OCI-LY1 (cell line): ENCODE measurements around the gene APOBEC4.

ENCODE experiments used
- H2AFZ ChIP-seq: fragments of 200-600 bp; sonication (generic), shearing (Covaris generic); 2 replicates; pipeline ENCODE4 v1.6.0; 2014; ENCODE audit warnings: antibody characterized with exemption, mild to moderate bottlenecking, low read length
- H3F3A ChIP-seq: fragments of 200-600 bp; sonication (generic), shearing (Covaris generic); 2 replicates; pipeline ENCODE4 v1.6.0; 2014; ENCODE audit warnings: mild to moderate bottlenecking, antibody characterized with exemption, low read length, moderate library complexity; ENCODE audit not compliant: insufficient read depth
- H3K27ac ChIP-seq: fragments of 200-600 bp; sonication (generic); 2 replicates; pipeline ENCODE4 v1.5.1; 2014; ENCODE audit warnings: low read length, mixed run types, mild to moderate bottlenecking, low read depth; ENCODE audit not compliant: poor library complexity, severe bottlenecking
- H3K27me3 ChIP-seq: fragments of 200-600 bp; sonication (generic); 2 replicates; pipeline ENCODE4 v1.6.0; 2014; ENCODE audit warnings: antibody characterized with exemption, mild to moderate bottlenecking, low read length, moderate library complexity; ENCODE audit not compliant: insufficient read depth
- H3K36me3 ChIP-seq: fragments of 200-600 bp; sonication (generic); 2 replicates; pipeline ENCODE4 v1.6.1; 2014; ENCODE audit warnings: mild to moderate bottlenecking, antibody characterized with exemption, low read length, moderate library complexity, mixed read lengths; ENCODE audit not compliant: insufficient read depth
- H3K4me1 ChIP-seq: fragments of 200-600 bp; sonication (generic); 2 replicates; pipeline ENCODE4 v1.5.1; 2014; ENCODE audit warnings: mild to moderate bottlenecking, low read length, moderate library complexity; ENCODE audit not compliant: insufficient read depth, severe bottlenecking
- H3K4me2 ChIP-seq: fragments of 200-600 bp; sonication (generic), shearing (Covaris generic); 2 replicates; pipeline ENCODE4 v1.6.1; 2014; ENCODE audit warnings: low read length
- H3K4me3 ChIP-seq: fragments of 200-600 bp; sonication (generic); 2 replicates; pipeline ENCODE4 v1.5.1; 2014; ENCODE audit warnings: low read length, low read depth, mild to moderate bottlenecking, mixed read lengths; ENCODE audit not compliant: poor library complexity, severe bottlenecking
- H3K79me2 ChIP-seq: fragments of 200-600 bp; shearing (Covaris generic); 2 replicates; pipeline ENCODE4 v1.6.1; 2016; ENCODE audit warnings: mixed run types, low read length, mixed read lengths; ENCODE audit not compliant: insufficient read depth
- H3K9ac ChIP-seq: fragments of 200-600 bp; sonication (generic), shearing (Covaris generic); 2 replicates; pipeline ENCODE4 v1.6.1; 2014; ENCODE audit warnings: mild to moderate bottlenecking, low read length, mixed read lengths
- H3K9me2 ChIP-seq: fragments of 200-600 bp; sonication (generic), shearing (Covaris generic); 2 replicates; pipeline ENCODE4 v1.6.1; 2014; ENCODE audit warnings: low read depth, mild to moderate bottlenecking, low read length, mixed read lengths
- H3K9me3 ChIP-seq: fragments of 200-600 bp; shearing (Covaris generic); 2 replicates; pipeline ENCODE4 v1.6.1; 2014; ENCODE audit warnings: low read length, mixed read lengths
- H4K20me1 ChIP-seq: fragments of 200-600 bp; sonication (generic), shearing (Covaris generic); 2 replicates; pipeline ENCODE4 v1.6.0; 2016; ENCODE audit warnings: mild to moderate bottlenecking, low read length; ENCODE audit not compliant: insufficient read depth
- EZH2 ChIP-seq: fragments of 200-600 bp; sonication (generic), shearing (Covaris generic); IDR thresholded peaks from 2 replicates; pipeline ENCODE4 v1.8.0; 2017; ENCODE audit warnings: borderline replicate concordance, mixed run types, mild to moderate bottlenecking, antibody characterized with exemption, low read length, moderate library complexity, mixed read lengths
- TF ChIP-seq, protein P1 (sequence below): fragments of 200-600 bp; sonication (generic), shearing (Covaris generic); IDR thresholded peaks from 2 replicates; pipeline ENCODE4 v1.5.1; 2017; ENCODE audit warnings: mild to moderate bottlenecking, antibody characterized with exemption, low read length, moderate library complexity, mixed read lengths

The APOBEC4 gene

DNA sequence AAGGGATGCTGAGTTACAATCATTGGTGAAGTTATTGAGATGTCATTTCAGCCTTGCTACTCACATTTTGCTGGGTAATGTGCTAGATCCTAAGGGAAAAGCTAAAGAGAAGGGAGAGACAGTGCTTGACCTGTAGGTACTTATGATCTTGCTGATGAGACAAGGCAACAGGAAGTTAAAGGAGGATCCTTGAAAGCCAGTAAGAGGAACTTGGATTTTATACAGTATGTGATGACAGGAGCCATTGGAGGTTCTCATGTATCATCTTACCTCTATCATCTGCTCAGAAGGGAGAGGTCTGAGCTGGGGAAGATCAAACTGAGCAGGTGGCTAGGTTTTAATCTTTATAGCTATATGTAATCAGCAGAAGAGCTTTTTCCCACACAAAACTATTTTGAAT is 6.3 kb downstream of the APOBEC4 start:
- Histone ChIP-seq H3F3A (no peaks in the 10 kb centered on the region; the same call in 1 of the 2 replicates), H2AFZ (no peak overlapping the region), H3K9me2 (no peaks in the 10 kb centered on the region), H4K20me1 (no peaks in the 10 kb centered on the region), H3K4me1 (no peaks in the 10 kb centered on the region), H3K27ac (no peak overlapping the region), H3K4me2 (no peak overlapping the region), H3K4me3 (no peak overlapping the region), H3K9ac (no peak overlapping the region), H3K36me3 (no peaks in the 10 kb centered on the region), H3K27me3 (no peaks in the 10 kb centered on the region), H3K79me2 (no peaks in the 10 kb centered on the region), H3K9me3 (no peaks in the 10 kb centered on the region)
- no peak for TF ChIP-seq EZH2
- TF ChIP-seq, protein P1, sequence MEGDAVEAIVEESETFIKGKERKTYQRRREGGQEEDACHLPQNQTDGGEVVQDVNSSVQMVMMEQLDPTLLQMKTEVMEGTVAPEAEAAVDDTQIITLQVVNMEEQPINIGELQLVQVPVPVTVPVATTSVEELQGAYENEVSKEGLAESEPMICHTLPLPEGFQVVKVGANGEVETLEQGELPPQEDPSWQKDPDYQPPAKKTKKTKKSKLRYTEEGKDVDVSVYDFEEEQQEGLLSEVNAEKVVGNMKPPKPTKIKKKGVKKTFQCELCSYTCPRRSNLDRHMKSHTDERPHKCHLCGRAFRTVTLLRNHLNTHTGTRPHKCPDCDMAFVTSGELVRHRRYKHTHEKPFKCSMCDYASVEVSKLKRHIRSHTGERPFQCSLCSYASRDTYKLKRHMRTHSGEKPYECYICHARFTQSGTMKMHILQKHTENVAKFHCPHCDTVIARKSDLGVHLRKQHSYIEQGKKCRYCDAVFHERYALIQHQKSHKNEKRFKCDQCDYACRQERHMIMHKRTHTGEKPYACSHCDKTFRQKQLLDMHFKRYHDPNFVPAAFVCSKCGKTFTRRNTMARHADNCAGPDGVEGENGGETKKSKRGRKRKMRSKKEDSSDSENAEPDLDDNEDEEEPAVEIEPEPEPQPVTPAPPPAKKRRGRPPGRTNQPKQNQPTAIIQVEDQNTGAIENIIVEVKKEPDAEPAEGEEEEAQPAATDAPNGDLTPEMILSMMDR: no peak

DNA sequence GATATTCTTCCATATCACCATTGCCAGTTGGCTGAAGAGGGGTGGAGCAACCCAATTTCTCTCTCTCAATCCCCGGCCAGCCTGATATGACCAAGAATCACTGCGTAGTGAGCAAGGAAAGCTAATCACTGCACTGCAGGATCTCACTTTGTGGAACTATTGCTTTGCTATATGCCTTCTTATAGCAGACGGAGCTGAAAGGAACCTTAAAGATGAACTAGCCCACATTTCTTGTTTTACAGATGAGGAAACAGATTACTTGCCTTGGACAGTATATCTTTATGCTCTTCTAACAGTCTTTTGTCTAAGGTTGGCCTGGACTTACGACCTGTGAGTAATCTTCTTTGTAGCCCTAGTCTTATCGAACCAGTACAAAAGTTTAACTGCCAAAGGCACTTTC is 7.6 kb downstream of the APOBEC4 start:
- no peaks in the 10 kb centered on the region for H4K20me1 ChIP-seq
- H3K4me1 ChIP-seq: no peaks in the 10 kb centered on the region
- no peaks in the 10 kb centered on the region for H3K27me3 ChIP-seq
- H3F3A ChIP-seq: no peaks in the 10 kb centered on the region
- no peak overlapping the region for H3K4me2 ChIP-seq
- no peak overlapping the region for H2AFZ ChIP-seq
- H3K79me2 ChIP-seq: no peaks in the 10 kb centered on the region
- H3K9ac ChIP-seq: no peak overlapping the region
- no peaks in the 10 kb centered on the region for H3K9me3 ChIP-seq
- no peaks in the 10 kb centered on the region for H3K36me3 ChIP-seq
- no peak overlapping the region for H3K4me3 ChIP-seq
- H3K27ac ChIP-seq: no peak overlapping the region
- TF ChIP-seq, protein P1: no peak
- no peak for TF ChIP-seq EZH2
- no peaks in the 10 kb centered on the region for H3K9me2 ChIP-seq

DNA sequence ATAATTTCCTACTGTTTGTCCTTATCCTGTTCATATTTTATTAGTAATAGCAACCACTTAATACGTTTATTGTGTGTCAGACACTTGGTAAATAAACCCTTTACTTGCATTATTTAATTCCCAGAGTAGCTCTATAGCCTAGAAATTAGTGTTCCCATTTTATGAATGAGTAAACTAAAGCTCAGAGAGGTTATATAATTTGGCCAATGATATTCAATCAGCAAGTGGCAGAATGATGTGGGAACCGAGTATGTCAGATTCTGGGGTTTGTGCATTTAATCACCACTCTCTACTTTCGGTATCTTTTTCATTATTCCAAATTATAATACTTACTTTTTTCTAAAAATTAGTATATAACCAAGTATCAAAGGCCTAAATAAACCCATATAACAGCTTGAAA is 10.9 kb downstream of the APOBEC4 start:
- H3K4me1 ChIP-seq: no peaks in the 10 kb centered on the region
- H3K27me3 ChIP-seq: no peaks in the 10 kb centered on the region
- H3K9me2 ChIP-seq: no peaks in the 10 kb centered on the region
- TF ChIP-seq EZH2: no peak
- H4K20me1 ChIP-seq: no peaks in the 10 kb centered on the region
- no peaks in the 10 kb centered on the region for H3F3A ChIP-seq
- H3K4me2 ChIP-seq: no peak overlapping the region
- H2AFZ ChIP-seq: no peak overlapping the region
- H3K79me2 ChIP-seq: no peaks in the 10 kb centered on the region
- no peak overlapping the region for H3K9ac ChIP-seq
- H3K4me3 ChIP-seq: no peak overlapping the region
- H3K27ac ChIP-seq: no peak overlapping the region
- H3K9me3 ChIP-seq: no peaks in the 10 kb centered on the region
- no peaks in the 10 kb centered on the region for H3K36me3 ChIP-seq

DNA sequence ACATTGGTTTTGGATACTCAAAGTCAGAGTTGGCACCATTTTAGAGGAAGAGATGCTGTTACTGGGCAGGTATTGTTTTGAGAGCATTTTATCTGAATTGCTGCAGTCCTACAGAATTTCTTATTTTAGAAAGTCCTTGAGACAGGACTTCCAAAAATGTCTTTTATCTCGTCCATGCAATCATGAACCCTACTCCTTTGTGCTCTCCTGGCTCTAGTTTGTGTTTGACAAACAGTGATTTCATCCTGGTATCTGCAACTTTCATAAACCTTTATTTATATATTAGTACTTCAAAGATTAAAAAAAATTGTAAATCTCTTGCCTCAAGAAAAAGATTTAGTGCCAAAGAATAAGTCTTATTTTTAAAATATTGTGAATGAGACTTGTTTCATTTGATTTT is 12.9 kb downstream of the APOBEC4 start:
- Histone ChIP-seq H3K4me3 (no peak overlapping the region), H2AFZ (no peak overlapping the region), H3K9me3 (no peaks in the 10 kb centered on the region), H3K9ac (no peak overlapping the region), H3K36me3 (no peaks in the 10 kb centered on the region), H3K79me2 (no peaks in the 10 kb centered on the region; the same call in 1 of the 2 replicates), H3K4me2 (no peak overlapping the region), H3K4me1 (peaks cover 6% of the 10 kb centered on the region), H3K27me3 (no peaks in the 10 kb centered on the region), H3K27ac (no peak overlapping the region), H3F3A (no peaks in the 10 kb centered on the region), H4K20me1 (no peaks in the 10 kb centered on the region), H3K9me2 (no peaks in the 10 kb centered on the region)
- TF ChIP-seq, protein P1: no peak
- TF ChIP-seq EZH2: no peak
